ENCODE data around the gene ADGRG6. TPM values are rescaled to one million over a fixed set of nuclear protein-coding genes. Genes with fewer than 3 reads are reported as not detected.
A peak's percentile ranks its signal among the peaks of the same experiment; 100 is the strongest.
"Not testable (repeated sequence)": the region's sequence is repeated elsewhere in the genome, so short reads cannot be mapped to it uniquely, and the experiment has no call there.

ADGRG6 gene
- total RNA-seq, 2 donors from 2014 or later, result 5.7 to 13.4 TPM

- DNase-seq (no peak), ATAC-seq (no peak)
- intact Hi-C loops (cut with DNase I), result no loop called here
Observed at GRCh38 chr6:142448091-142448729, 146.4 kb downstream of the ADGRG6 start.

DNA sequence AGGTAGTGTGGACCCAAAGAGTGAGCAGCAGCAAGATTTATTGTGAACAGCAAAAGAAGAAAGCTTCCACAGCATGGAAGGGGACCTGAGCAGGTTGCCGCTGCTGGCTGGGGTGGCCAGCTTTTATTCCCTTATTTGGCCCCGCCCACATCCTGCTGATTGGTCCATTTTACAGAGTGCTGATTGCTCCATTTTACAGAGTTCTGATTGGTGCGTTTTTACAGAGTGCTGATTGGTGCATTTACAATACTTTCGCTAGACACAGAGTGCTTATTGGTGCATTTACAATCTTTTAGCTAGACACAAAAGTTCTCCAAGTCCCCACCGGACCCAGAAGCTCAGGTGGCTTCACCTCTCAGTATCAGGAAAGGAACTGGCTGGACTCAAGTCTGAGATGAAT, 149.0 kb downstream of the ADGRG6 start:
- intact Hi-C loops (cut with DNase I), result not testable (repeated sequence)

GRCh38 chr6:142452993-142453392, 151.2 kb downstream of the ADGRG6 start:
- intact Hi-C loops (cut with DNase I), result no loop called here
- no peak for ATAC-seq
- no peak for DNase-seq

More for the DNA sequence above, 149.0 kb downstream of the ADGRG6 start:
- ATAC-seq, DNase-seq: not testable (repeated sequence)

DNA sequence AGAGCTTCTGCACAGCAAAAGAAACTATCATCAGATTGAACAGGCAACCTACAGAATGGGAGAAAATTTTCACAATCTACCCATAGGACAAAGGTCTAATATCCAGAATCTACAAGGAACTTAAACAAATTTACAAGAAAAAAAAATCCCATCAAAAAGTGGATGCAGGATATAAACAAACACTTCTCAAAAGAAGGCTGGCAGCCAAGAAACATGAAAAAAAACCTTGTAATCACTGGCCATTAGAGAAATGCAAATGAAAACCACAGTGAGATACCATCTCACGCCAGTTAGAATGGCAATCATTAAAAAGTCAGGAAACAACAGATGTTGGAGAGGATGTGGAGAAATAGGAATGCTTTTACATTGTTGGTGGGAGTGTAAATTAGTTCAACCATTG, 152.4 kb downstream of the ADGRG6 start:
- intact Hi-C loops (cut with DNase I); ATAC-seq; DNase-seq: not testable (repeated sequence)

GRCh38 chr6:142454848-142455247, 153.0 kb downstream of the ADGRG6 start:
- ATAC-seq; DNase-seq; intact Hi-C loops (cut with DNase I): not testable (repeated sequence)

DNA sequence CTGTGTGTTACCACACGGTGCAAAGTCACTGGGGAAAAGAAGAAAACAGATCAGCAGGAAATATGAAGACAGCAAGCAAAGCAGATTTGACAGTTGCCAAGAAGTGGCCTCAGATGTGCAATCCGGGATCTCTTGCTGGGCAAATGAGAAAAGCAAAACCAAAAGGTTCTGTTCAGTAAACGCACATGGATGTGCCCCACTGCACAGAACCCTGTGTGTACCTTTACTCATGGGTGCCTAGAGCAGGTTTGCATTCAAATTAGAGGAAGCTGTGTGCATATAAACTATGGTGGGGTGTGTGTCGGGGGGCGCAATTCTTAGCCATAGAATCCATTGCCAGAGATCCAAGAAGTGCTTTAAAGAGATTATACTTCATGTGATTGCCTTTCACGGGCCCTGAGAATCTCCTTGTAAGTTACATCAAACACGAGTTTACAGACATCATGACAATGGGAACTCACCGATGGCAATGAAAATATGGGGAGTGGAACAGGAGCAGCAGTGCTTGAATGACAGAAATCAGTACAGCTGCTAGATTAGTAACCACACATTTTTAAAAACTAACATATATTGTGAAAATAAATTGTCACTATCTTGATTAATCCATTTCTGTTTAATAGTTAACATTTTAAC, 154.3 kb downstream of the ADGRG6 start:
- no peak for DNase-seq
- ATAC-seq, result no peak
- intact Hi-C loops (cut with DNase I), result no loop called here

DNA sequence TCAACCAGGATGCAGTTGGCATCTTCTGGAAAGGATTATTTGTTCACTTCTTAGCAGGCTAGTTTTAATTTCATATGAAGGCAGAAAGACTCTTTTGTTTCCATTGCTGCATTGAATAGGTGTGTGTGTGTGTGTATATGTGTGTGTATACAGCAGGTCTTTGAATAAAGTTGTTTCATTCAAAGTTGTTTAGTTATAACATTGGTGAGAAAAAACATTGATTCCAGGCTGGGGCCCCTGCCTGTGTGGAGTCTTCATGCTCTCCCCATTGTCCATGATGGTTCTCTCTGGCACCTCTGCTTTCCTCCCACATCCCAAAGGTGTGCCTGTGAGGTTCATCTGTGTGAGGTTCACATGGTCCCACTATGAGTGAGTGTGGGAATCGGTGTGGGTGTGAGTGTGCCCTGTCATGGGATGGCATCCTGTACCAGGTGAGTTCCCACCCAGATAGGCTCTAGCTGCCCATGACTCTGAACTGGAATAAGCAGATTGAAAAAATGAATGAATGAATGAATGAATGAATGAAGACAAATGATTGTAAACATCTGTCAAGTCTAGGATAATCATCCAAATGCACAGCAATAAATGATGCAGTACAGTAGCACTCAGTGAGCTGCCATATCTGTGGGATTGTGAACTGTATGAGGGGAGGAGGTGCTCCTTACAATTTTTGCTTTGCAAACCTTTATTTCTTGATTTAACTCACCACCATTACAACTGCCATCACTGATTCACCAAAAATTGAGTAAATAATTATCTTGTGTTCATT, 156.0 kb downstream of the ADGRG6 start:
- ATAC-seq (no peak), DNase-seq (no peak)
- intact Hi-C loops (cut with DNase I), result no loop called here

GRCh38 chr6:142458836-142459235, 157.0 kb downstream of the ADGRG6 start:
- intact Hi-C loops (cut with DNase I), result no loop called here
- ATAC-seq, result no peak
- DNase-seq, result no peak

DNA sequence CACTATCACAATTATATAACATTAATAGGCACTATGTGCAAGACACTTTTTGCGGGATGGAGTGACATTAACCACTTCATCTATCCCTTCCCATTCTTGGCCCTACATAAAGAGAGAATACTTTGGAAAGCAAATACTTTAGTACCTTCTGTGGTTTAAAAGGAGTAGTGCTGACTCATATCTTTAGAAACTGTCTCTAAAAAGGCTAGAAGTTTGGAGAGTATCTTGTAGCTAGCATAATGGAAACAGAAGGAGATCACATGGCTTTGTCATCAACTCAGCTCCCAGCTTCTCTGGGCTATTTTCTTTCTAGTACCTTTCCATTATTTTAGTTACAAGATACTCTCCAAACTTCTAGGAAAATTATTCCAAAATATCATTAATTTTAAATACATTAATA, 157.5 kb downstream of the ADGRG6 start:
- intact Hi-C loops (cut with DNase I), result no loop called here
- DNase-seq (no peak), ATAC-seq (no peak)

- ATAC-seq (no peak), DNase-seq (no peak)
- intact Hi-C loops (cut with DNase I), result no loop called here
Observed at GRCh38 chr6:142462260-142462659, 160.5 kb downstream of the ADGRG6 start.

DNA sequence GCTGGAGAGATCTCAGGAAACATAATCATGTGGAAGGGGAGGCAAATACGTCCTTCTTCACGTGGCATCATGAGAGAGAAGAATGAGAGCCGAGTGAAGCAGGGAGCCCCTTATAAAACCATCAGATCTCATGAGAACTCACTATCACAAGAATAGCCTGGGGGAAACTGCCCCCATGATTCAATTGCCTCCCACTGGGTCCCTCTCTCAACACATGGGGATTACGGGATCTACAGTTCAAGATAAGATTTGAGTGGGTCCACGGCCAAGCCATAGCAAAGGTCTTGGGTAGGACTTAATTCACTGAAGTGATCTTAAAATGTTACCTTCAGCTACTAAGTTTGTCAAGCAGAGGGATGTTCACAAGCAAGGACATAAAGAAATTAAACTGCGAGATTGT, 162.2 kb downstream of the ADGRG6 start:
- ATAC-seq, result no peak
- intact Hi-C loops (cut with DNase I), result no loop called here
- no peak for DNase-seq

DNA sequence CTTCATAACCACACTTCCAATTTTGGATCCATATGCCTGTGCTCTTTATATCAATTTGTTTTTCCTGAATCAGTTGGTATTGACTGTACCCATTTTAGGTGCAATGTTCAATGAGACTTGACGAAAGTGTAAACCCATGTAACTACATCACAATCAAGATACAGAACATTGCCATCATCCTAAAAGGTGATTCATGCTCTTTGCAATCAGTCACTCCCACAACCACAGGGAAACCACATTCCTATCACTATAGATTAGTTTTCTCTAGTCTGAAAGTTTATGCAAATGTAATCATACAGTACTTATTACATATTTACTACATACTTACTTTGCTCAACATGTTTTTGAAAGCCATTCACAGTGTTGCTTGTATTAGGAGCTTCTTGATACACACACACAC, 167.4 kb downstream of the ADGRG6 start:
- intact Hi-C loops (cut with DNase I), result no loop called here
- ATAC-seq, result no peak
- no peak for DNase-seq

DNA sequence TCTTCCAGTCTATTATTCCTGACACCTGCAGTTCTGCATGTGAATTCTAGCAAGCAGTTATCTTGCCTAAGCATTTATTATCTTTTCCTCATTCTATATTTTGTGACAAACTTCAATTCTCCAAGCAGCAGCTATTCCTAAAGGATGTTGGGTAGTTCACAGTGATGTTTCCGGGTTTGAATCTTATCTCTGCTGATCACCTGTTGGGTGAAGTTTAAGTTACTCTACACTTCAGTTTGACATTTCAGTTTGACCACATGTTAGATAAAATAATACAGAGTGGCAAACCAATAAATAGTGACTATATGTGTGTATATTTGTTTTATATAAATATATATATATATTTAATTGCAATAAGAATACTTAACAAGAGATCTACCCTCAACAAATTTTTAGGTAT, 168.6 kb downstream of the ADGRG6 start:
- intact Hi-C loops (cut with DNase I), result no loop called here
- DNase-seq, result no peak
- ATAC-seq, result no peak

DNA sequence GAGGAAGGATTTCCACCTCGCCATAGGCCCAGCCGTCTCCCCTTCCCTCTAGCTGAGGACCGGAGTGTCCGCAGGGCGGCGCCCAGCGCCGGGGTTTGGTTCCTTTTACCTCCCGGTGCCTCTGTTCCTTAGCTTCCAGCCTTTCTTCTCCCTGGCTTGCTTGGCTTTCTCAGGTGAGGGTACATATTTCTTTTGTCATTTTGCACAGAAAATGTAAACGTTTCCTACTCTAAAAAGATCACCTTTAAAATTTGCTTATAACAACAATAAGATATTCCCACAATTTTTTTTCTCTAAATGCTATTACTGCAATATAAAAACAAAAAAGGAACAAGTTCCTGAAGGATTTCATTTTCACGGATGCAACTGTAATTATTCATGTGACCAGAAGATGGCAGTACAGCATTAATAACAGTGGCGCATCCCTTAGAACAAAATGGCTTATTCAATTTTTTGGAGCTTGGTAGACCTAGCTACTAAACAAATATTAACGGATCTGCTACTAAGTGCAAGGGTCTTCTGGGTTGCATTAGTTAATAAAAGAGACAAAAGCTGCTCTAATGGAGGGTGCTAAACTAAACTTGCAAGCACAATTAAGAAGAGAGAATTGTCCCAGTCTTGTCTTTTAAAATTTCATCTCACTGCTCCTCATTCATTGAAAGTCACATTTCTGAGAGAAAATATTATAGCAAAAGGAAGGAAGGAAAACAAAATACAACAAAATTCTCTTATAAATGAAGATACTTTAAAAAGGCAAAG, 172.9 kb downstream of the ADGRG6 start:
- intact Hi-C loops (cut with DNase I), result loop anchor here in 1 of 2 donors (5.0 kb wide), 1 partner anchor 953 kb away; no protein-coding TSS in a partner anchor
- DNase-seq (no peak), ATAC-seq (peak in 1 of 2 donors; percentile 26)

DNA sequence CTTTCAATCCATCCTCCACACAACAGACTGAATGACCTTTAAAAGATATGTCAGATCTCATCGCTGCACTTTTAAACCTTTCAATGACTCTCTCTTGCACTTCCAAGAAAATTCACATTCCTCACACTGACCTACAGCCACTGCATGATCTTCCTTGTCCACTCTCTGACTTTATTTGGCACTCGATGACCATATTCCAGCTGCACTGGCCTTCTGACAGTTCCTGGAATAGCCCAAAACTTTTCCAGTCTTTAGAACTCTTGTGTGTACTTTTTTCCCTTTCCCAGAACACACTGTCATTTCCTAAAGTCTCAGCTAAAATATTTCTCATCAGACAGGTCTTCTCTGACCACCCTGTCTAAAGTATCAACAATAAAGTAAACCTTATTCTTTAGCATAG, 174.6 kb downstream of the ADGRG6 start:
- intact Hi-C loops (cut with DNase I), result loop anchor here in 1 of 2 donors (5.0 kb wide), 1 partner anchor 951 kb away; no protein-coding TSS in a partner anchor
- no peak for DNase-seq
- no peak for ATAC-seq

DNA sequence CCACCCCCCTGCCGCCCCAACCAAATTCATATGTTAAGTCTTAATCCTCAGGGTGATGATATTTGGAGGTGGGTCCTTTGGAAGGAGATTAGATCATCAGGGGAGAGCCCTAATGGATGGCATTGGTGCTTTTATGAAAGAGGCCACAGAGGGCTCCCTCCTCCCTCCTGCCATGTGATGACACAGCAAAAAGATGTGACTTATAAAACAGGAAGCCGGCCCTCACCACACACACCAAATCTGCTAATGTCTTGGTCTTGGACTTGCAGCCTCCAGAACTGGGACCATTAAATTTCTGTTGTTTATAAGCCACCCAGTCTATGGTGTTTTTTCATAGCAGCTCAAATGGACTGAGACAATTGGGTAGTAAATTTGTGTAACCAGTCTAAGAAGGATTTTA, 176.3 kb downstream of the ADGRG6 start:
- no peak for DNase-seq
- ATAC-seq, result no peak
- intact Hi-C loops (cut with DNase I), result loop anchor here in 1 of 2 donors (5.0 kb wide), 1 partner anchor 949 kb away; no protein-coding TSS in a partner anchor

DNA sequence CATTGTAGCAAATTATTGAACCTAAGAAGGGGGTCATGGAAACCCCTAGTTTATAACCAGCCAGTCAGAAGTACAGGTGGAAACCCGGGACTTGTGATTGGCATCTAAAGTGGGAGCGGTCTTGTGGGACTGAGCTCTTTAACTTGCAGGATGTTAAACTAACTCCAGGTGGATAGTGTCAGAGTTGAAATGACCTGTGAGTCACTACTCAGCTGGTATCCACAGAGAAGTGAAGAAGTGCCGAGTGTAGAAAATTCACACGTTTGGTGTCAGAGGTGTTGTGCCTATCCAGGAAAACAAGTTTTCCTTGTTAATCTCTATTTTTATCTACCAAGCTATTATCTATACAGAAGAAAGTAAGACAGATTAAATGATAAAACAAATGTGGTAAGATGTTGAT, 179.7 kb downstream of the ADGRG6 start:
- DNase-seq (no peak), ATAC-seq (no peak)
- intact Hi-C loops (cut with DNase I), result no loop called here

DNA sequence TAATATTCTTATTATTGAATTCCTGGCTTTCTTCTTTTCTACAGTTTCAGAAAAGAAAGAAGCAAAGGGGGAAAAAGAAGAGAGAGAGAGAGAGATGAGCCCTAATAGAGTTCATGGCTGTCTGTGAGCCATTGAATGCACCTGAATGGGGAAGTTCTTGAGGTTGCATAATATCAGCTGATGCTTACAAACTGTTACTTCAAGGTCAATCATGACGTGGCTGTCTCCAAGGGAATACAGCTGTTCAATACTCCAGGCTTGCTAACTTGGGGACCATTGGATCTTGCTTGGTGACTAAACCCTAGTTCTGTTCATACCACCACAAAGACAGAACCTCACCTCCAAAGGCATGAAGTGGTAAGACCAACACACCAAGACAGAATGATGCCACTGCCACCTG, 180.4 kb downstream of the ADGRG6 start:
- no peak for DNase-seq
- intact Hi-C loops (cut with DNase I), result no loop called here
- ATAC-seq, result no peak

- intact Hi-C loops (cut with DNase I), result no loop called here
Observed at GRCh38 chr6:142482974-142483373, 181.2 kb downstream of the ADGRG6 start.

More at GRCh38 chr6:142482974-142483373, 181.2 kb downstream of the ADGRG6 start:
- DNase-seq (no peak), ATAC-seq (no peak)

Data from left cardiac atrium (tissue), 4 donors.